Panc1 (cell line): ENCODE results near the gene RABEPK. TPM values are rescaled to one million over a fixed set of nuclear protein-coding genes. Genes with fewer than 3 reads are reported as not detected.

Experiments
- ATAC-seq: fragments of 200-7000 bp; cut with Tn5 transposase; 2 replicates; pipeline ENCODE4 v1.9.1; 2020; ENCODE audit warnings: mild to moderate bottlenecking, moderate library complexity
- BruUV-seq: library from RNA; stranded (reverse); fragments of 400-500 nt; replicated peaks from 2 replicates; lab custom pipeline; 2021; lab: Mats Ljungman, UMichigan
- CTCF ChIA-PET: fragments of 300-600 bp; sonication (Branson Sonifier 250); formaldehyde crosslinking; loops from one replicate; lab custom pipeline; 2022; ENCODE audit warnings: antibody characterized with exemption; lab: Charles Lee
- POLR2A ChIA-PET: fragments of 300-600 bp; sonication (Branson Sonifier 250); formaldehyde crosslinking; loops from one replicate; lab custom pipeline; 2022; ENCODE audit warnings: antibody characterized with exemption; lab: Charles Lee
- DNase-seq: peaks from one replicate; pipeline ENCODE4 v3.0.0-alpha.2; 2010; ENCODE audit warnings: low read depth, low spot score
- H3K27ac ChIP-seq: 2 replicates; pipeline ENCODE4 v1.5.1; 2011; ENCODE audit warnings: mild to moderate bottlenecking, low read length, inconsistent platforms
- H3K27me3 ChIP-seq: fragments of 200-500 bp; sonication (Bioruptor generic); 2 replicates; pipeline ENCODE4 v1.6.0; 2014; ENCODE audit warnings: low read length, inconsistent platforms; ENCODE audit not compliant: control insufficient read depth, insufficient read depth
- H3K36me3 ChIP-seq: fragments of 200-500 bp; sonication (Bioruptor generic); 2 replicates; pipeline ENCODE4 v1.5.1; 2014; ENCODE audit warnings: inconsistent platforms, mild to moderate bottlenecking, low read length, moderate library complexity; ENCODE audit not compliant: control insufficient read depth, insufficient read depth
- H3K4me1 ChIP-seq: 2 replicates; pipeline ENCODE4 v1.5.1; 2011; ENCODE audit warnings: inconsistent platforms, mild to moderate bottlenecking, low read length, moderate library complexity; ENCODE audit not compliant: control insufficient read depth, insufficient read depth
- H3K4me3 ChIP-seq, 2 experiments: 2 replicates each; pipeline ENCODE4 v1.5.1; 2011 to 2012; ENCODE audit warnings: low read depth in 2 of 2, low read length in 2 of 2, mild to moderate bottlenecking in 2 of 2, inconsistent platforms in 1 of 2, moderate library complexity in 1 of 2
- H3K9me3 ChIP-seq: fragments of 200-500 bp; sonication (Bioruptor generic); 2 replicates; pipeline ENCODE4 v1.5.1; 2014; ENCODE audit warnings: low read depth, mild to moderate bottlenecking, inconsistent platforms, low read length, moderate library complexity; ENCODE audit not compliant: control insufficient read depth, insufficient read depth
- POLR2AphosphoS5 ChIP-seq: IDR thresholded peaks from 2 replicates; pipeline ENCODE4 v1.6.1; 2012; ENCODE audit warnings: mild to moderate bottlenecking, low read depth, low read length, moderate library complexity
- SIN3A ChIP-seq: IDR thresholded peaks from 2 replicates; pipeline ENCODE4 v1.6.1; 2012; ENCODE audit warnings: low read depth, mild to moderate bottlenecking, low read length, moderate library complexity, borderline replicate concordance; ENCODE audit not compliant: insufficient read depth
- TCF7L2 ChIP-seq: IDR thresholded peaks from 2 replicates; pipeline ENCODE4 v1.6.1; 2011; ENCODE audit warnings: mild to moderate bottlenecking, low read depth, low read length, inconsistent platforms
- in situ Hi-C: cut with HindIII; loops from 2 replicates; pipeline ENCODE4 v1.10.0; 2016; ENCODE audit warnings: low sequenced_read_pairs, low pct_unique_long_range_greater_than_20kb
- intact Hi-C: fragments of 100-400 bp; cut with micrococcal nuclease; formaldehyde crosslinking; loops from one replicate; pipeline ENCODE4 v1.10.0; 2022; ENCODE audit not compliant: unreplicated experiment
- total RNA-seq: library from RNA; stranded (reverse); gene quantifications from one replicate; pipeline ENCODE4 v1.2.1, GENCODE V29; 2021; ENCODE audit not compliant: unreplicated experiment
- TF ChIP-seq, protein P1 (sequence below), 2 experiments: IDR thresholded peaks; 2 replicates each; pipeline ENCODE4 v1.6.1; 2011 to 2012; ENCODE audit warnings: low read depth in 2 of 2, control low read depth in 1 of 2, low read length in 1 of 2, mild to moderate bottlenecking in 1 of 2, moderate library complexity in 1 of 2; ENCODE audit not compliant: insufficient read depth in 1 of 2
- TF ChIP-seq, protein P2 (sequence below): fragments of 450-650 bp; IDR thresholded peaks from 2 replicates; pipeline ENCODE4 v1.5.1; 2017; ENCODE audit warnings: mild to moderate bottlenecking

Gene RABEPK
- total RNA-seq, 1 experiment from 2014 or later, result 33.9 TPM

GRCh38 chr9:125172031-125172755 lies 28.1 kb upstream of the RABEPK start:
- no peaks in the 10 kb centered on the region for H3K9me3 ChIP-seq
- no peak for ATAC-seq

GRCh38 chr9:125176636-125177035 lies 23.7 kb upstream of the RABEPK start:
- intact Hi-C loops (no loop called here), in situ Hi-C loops (no loop called here)
- H3K27ac ChIP-seq, result no peak overlapping the region
- TF ChIP-seq, protein P1, sequence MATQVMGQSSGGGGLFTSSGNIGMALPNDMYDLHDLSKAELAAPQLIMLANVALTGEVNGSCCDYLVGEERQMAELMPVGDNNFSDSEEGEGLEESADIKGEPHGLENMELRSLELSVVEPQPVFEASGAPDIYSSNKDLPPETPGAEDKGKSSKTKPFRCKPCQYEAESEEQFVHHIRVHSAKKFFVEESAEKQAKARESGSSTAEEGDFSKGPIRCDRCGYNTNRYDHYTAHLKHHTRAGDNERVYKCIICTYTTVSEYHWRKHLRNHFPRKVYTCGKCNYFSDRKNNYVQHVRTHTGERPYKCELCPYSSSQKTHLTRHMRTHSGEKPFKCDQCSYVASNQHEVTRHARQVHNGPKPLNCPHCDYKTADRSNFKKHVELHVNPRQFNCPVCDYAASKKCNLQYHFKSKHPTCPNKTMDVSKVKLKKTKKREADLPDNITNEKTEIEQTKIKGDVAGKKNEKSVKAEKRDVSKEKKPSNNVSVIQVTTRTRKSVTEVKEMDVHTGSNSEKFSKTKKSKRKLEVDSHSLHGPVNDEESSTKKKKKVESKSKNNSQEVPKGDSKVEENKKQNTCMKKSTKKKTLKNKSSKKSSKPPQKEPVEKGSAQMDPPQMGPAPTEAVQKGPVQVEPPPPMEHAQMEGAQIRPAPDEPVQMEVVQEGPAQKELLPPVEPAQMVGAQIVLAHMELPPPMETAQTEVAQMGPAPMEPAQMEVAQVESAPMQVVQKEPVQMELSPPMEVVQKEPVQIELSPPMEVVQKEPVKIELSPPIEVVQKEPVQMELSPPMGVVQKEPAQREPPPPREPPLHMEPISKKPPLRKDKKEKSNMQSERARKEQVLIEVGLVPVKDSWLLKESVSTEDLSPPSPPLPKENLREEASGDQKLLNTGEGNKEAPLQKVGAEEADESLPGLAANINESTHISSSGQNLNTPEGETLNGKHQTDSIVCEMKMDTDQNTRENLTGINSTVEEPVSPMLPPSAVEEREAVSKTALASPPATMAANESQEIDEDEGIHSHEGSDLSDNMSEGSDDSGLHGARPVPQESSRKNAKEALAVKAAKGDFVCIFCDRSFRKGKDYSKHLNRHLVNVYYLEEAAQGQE (IDR thresholded peaks at IDR 0.05; ENCODE audit: insufficient read depth in 1 of 2, low read depth in 2 of 2, low read length in 1 of 2), result no peak
- TF ChIP-seq, protein P2, sequence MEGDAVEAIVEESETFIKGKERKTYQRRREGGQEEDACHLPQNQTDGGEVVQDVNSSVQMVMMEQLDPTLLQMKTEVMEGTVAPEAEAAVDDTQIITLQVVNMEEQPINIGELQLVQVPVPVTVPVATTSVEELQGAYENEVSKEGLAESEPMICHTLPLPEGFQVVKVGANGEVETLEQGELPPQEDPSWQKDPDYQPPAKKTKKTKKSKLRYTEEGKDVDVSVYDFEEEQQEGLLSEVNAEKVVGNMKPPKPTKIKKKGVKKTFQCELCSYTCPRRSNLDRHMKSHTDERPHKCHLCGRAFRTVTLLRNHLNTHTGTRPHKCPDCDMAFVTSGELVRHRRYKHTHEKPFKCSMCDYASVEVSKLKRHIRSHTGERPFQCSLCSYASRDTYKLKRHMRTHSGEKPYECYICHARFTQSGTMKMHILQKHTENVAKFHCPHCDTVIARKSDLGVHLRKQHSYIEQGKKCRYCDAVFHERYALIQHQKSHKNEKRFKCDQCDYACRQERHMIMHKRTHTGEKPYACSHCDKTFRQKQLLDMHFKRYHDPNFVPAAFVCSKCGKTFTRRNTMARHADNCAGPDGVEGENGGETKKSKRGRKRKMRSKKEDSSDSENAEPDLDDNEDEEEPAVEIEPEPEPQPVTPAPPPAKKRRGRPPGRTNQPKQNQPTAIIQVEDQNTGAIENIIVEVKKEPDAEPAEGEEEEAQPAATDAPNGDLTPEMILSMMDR, result no peak
- TF ChIP-seq SIN3A (no peak), TCF7L2 (no peak), POLR2AphosphoS5 (no peak)
- H3K4me3 ChIP-seq, result no peak overlapping the region
- H3K4me1 ChIP-seq, result no peaks in the 10 kb centered on the region
- POLR2A ChIA-PET, result no interaction called here
- no peak for ATAC-seq
- no peaks in the 10 kb centered on the region for H3K36me3 ChIP-seq
- CTCF ChIA-PET, result no interaction called here
- no peaks in the 10 kb centered on the region for H3K9me3 ChIP-seq
- DNase-seq, result no peak
- BruUV-seq, result no TSS peak
- H3K27me3 ChIP-seq, result no peaks in the 10 kb centered on the region

More at GRCh38 chr9:125172031-125172755, 28.1 kb upstream of the RABEPK start:
- H3K4me1 ChIP-seq, result no peaks in the 10 kb centered on the region
- no peak overlapping the region for H3K4me3 ChIP-seq
- in situ Hi-C loops, result no loop called here
- ChIA-PET CTCF (no interaction called here), POLR2A (interaction anchor here (0.7 kb wide), 1 partner anchor 115 kb away, joined by 5 read pairs; no protein-coding TSS in a partner anchor)
- intact Hi-C loops, result no loop called here
- H3K27ac ChIP-seq, result no peak overlapping the region
- no peaks in the 10 kb centered on the region; the same call in 1 of the 2 replicates for H3K36me3 ChIP-seq
- BruUV-seq, result no TSS peak
- H3K27me3 ChIP-seq, result no peaks in the 10 kb centered on the region
- TF ChIP-seq TCF7L2, result no peak
- TF ChIP-seq POLR2AphosphoS5, result no peak
- TF ChIP-seq, protein P1 (IDR thresholded peaks at IDR 0.05; ENCODE audit: insufficient read depth in 1 of 2, low read depth in 2 of 2, low read length in 1 of 2), result no peak
- TF ChIP-seq, protein P2, result no peak
- no peak for TF ChIP-seq SIN3A
- no peak for DNase-seq
